ENCODE results near the gene CEP128. TPM values are rescaled to one million over a fixed set of nuclear protein-coding genes. Genes with fewer than 3 reads are reported as not detected.
A peak's percentile ranks its signal among the peaks of the same experiment; 100 is the strongest.

The CEP128 gene
- total RNA-seq, 1 experiment from 2014 or later, result 9.5 TPM

DNA sequence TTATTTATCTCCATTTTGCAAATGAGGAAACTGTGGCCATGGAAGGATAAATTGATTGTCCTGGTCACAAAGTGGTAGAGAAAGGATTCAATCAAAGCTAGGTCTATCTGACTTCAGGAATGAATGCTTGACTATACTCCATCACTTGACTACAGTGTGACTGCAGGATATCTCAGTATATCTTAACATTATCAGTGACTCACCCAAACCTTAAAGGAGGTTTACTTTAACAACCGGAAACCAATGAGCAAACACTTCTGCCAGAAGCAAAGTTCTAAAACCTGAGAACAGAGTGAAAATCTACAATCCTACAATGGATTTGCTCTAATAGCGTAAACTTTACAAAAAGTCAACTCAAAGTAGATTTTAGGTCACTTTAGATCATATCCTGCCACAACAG is 277.0 kb downstream of the CEP128 start:
- DNase-seq (ENCODE audit: low read depth), result peak; percentile 8

DNA sequence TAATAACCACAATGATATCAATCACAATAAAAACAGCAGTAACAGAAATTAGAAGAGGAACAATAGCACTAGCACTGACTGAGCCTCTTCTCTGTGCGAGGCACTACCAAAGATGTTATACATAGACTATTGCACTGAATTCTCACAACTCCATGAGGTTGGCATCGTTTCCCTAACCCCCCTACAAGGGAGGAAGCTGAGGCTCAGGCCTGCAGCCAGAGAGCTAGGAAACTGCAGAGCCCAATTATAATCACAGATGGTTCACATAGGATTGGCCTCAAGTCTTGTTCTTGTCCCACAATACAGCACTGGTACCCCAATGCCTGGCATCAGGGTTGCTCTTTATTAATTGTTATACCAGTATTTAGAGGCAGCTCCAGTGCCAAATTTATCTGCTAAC is 278.0 kb downstream of the CEP128 start:
- DNase-seq (ENCODE audit: low read depth), result no peak

DNA sequence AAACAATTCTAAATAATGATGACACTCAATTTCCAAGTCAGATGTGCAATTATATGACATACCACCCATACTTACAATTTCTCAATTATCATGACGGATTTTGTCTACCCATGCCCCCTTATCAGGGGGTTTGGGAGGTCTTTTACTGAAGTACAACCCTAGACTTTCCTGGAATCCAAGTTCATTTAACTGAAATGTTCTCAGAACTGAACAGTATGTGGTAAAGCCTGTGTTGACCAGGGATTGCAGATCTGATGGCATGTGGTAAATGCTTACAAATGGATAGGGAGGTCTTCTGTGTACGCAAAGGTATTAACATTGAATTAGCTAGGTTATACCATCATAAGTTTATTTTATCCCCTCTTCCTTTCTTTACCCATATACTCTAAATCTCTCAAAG is 281.8 kb downstream of the CEP128 start:
- DNase-seq (ENCODE audit: low read depth), result no peak

DNA sequence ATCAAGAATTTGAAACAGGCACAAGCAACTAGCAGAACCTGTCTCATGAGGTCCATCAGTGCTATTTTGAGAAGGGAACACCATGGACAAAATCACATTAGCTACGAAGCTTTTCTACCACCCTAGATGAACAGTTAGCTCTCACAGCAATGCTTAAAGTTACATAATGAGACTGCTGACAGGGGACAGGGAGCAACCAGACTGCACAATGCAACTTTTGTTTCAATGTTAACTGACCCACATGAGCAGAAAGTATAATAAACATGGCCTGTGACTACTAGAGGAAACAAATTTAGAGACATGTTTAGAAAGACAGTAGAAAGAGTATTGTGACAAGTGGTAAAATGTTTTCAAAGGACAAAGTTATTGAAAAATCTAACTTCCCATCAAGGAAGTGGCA is 282.8 kb downstream of the CEP128 start:
- no peak for DNase-seq (ENCODE audit: low read depth)

DNA sequence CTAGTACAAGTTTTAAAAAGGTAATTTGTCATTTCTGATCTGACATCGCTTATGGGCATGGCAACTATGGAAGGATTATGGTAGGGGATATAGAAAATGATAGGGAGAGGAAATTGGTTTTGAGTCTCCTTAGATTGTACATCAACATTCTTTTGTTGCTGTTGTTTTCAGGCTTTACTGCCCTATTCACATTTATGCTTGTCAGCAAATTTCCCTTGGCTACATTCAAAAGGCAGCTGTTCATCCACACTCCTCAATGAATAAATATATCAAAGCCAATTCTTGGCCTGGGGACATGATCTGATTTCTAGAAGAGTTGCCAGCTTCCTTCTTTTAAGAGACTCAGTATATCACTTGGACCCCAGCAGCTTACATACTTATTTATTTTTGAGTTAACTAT is 283.4 kb downstream of the CEP128 start:
- no peak for DNase-seq (ENCODE audit: low read depth)

DNA sequence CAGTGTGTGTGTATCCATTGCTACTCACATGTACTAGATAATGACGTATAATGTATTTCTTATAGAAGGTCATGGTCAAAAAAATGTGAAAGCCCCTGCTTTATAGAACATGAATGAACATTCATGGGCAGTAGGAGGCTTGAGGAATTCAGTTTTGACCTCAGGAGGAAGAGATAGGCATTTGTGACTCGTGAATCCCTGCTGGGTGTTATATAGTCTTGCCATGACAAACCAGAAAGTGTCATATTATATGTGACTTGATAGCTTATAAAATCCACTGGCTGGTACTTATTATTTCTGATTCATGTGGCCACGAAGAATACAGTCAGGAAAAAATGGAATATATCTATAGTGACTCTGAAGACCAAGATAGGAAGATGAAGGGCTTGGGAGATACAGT is 287.6 kb downstream of the CEP128 start:
- no peak for DNase-seq (ENCODE audit: low read depth)

DNA sequence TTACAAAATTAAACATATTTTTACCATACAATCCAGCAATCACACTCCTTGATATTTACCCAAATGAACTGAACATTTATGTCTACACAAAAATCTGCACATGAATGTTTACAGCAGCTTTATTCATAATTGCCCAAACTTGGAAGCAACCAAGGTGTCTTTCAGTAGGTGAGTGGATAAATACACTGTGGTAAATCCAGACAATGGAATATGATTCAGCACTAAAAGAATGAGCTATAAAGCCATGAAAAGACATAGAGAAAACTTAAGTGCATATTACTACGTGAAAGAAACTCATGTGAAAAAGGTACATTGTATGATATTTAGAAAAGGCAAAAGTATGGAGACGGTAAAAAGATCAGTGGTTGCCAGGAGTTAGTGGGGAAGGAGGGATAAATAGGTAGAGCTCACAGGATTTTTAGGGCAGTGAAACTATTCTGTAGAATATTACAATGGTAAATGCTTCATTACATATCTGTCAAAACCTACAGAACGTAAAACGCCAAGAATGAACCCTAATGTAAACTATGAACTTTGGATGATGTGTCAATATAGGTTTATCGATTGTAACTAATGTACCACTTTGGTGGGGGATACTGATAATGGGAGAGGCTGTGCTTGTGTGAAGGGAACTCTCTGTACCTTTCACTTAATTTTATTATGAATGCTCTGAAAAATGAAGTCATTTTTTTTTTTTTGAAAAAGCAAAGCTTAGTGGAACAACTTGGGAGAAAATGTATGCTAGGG is 295.7 kb downstream of the CEP128 start:
- DNase-seq (ENCODE audit: low read depth), result no peak

DNA sequence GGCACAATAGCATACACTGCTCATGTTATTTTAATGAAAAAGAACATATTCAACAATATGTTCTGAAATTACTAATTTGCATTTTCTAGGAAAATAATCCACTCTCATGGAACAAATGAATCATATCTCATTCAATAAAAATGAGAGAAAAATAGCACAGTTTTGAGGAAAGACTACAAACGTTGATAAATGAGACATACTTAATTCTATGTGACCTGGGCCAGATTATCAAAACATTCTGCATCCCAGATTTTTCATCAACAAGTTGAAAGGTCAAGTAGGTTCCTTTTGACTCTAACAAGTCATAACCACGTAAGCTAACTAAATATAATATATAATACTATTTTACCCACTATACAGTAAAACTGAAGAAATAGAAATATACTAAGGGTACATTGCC is 296.7 kb downstream of the CEP128 start:
- DNase-seq (ENCODE audit: low read depth), result no peak

DNA sequence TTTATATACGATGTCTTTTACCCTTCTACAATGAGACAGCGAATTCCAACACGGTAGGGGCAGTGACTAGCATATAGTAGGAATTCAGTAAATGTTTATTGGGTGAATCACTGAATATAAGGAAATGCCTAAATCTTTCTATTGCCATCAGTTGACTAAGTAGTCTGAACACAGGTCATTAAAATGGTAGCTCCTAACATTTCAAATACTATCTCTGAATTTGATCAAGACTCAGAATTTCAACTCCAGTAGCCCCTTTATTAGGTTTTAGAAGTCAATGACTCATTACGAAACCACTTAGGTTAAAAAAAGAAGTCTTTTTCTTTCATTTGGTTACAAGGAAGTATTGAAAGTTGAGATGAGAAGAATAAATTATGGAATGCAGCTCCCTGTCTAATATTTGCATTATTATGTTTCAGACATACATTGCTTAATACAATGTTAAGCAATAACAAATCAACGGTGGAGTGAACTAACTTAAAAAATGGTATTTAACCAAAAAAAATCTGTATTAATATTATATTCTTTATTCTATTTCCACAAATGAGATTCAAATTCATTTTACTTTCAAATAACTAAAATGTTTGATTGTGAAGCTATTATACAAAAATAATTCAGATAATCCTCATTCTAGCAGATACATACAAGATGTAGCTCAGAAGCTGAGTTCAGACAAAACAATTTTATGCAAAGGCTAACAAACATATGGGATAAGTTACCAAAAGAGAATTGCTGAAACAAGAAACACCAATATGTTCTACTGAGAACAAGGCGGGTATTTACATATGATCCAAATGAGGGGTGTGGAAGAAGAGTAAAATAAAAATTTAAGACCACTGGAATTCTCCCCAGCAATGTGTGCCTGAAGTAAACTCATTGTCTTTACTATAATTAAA is 302.7 kb downstream of the CEP128 start:
- peak; percentile 37 for DNase-seq (ENCODE audit: low read depth)

DNA sequence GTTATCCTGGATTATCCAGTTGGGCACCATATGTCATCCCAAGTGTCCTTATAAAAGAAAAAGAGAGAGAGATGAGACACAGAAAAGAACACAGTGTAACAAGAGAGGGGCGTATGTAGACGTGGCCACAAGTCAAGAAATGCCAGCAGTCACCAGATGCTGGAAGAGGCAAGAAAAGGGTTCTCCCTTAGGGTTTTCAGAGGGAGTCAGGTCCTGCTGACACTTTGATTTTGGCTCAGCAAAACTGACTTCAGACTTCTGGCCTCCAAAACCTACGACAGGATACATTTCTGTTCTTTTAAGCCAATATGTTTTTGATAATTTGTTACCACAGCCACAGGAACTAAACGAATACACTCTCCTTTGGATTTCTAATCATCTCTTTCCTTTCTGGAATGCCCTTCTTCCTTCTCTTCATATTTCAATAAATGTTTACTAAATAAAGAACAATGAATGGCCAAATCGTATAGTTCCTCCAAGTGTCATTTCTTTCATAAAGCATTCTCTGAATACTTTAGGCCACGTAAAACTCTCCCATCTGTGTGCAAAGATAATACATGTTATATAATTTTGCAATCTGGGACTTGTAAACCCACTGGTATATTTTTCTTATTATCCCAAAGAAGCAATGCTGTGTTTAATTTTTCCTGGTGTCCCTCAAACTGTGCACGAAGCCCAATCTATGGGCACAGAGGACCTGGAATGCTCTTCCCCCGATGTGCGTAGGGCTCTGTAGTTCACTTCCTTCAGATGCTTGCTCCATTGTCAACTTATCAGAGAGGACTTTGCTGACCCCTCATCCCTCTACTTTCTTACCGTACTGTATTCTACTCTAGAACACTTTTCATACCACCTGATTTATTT is 303.6 kb downstream of the CEP128 start:
- no peak for DNase-seq (ENCODE audit: low read depth)

DNA sequence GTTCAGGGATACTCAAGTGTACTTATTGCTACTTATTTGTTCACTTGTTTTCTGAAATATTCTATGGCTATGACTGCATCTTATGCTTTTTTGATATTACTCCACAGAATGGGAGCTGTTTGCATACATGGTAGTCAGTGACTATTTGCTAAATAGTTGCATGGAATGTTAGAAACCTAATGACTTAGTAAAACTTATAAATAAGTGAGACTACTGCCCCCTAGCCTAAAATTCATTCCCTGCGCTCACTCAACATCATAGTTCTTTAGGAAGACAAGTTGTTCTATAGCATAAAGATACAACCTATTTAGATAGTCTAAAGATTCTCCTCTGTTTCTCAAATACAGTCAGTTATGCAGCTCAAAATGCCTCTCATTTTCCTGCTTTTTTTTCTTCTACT is 305.5 kb downstream of the CEP128 start:
- no peak for DNase-seq (ENCODE audit: low read depth)

DNA sequence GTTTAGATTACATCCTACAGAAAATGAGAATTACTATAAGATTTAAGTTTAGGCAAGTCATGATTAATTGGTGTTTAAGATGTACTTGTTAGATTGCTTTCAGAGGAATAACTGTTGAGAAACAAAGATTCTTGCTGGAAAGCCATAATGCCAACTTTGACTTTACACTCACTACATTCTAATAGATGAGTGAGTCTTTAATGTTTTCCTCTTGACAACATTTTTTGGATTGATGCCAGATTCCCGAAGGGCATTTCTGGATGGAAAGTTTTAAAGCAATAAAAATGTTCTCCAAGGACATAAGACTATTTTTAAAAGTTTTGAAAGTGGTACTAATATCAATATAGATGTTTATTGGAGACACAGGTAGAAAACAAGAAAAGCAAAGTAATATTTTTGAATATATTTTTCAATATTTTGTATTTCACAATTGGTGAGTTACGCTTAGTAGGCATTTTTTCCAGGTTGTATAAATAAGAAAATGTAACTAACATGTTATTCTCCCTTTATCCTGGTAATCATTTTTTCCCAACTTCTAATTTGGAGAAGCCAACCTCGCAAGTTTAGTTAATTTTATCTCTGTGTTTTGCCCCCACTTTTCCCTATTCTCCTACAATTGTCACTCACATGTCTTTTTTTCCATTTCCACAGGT is 307.3 kb downstream of the CEP128 start:
- no peak for DNase-seq (ENCODE audit: low read depth)

DNA sequence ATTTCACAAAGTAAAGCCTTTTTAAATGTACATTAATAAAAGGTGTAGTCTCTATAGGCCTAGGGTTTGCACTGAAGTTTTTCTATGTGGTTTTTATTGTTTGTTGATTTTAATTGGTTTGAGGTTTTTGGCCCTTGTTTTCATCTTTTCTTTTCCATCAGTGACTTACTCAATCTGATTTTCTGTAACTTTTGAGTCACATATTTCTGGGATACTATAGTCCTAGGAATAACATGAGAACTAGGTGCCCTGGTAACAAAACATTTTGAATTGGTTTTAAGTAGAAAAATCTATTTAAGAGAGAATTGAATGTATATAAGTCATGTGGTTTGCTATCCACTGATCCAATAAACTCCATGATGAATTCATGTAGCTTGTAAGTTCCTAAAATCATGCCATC is 311.9 kb downstream of the CEP128 start:
- DNase-seq (ENCODE audit: low read depth), result no peak

DNA sequence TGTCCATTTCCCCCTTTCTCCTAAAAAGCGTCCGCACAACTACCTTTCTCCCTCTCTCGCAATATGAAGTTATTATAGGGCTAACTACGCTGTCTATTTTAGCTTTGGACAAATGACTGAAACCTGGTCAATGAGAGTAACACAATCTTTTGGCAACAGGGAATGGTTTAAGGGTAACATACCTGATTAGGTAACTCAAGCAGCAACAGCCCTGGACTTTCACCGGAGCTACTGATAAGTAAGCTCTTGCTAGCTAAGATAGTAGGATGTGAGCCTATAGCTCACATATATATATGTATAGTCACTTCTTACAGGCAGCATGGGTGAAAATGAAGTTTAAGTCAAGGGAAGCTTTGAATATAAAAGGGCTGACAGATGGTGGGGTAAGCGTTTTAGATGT is 313.0 kb downstream of the CEP128 start:
- DNase-seq (ENCODE audit: low read depth), result no peak

DNA sequence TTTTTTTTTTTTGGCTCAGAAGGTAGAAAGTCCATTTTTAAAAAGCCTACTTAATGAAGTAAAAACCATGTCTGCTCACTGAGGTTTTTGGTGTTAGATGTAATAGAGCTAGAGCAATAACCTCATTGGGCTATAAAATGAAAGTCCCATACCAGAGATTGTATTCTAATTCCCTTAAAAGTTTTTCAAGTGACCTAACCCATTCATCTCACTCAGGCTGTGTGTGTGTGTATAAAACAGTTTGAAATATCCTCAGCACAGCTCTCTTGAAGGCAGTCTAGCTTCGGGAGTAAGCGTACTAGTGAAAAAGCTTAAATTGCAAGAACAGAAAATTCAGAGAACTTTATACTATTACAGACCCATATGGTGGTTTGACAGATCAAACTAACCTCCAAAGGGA is 313.8 kb downstream of the CEP128 start:
- DNase-seq (ENCODE audit: low read depth), result no peak

DNA sequence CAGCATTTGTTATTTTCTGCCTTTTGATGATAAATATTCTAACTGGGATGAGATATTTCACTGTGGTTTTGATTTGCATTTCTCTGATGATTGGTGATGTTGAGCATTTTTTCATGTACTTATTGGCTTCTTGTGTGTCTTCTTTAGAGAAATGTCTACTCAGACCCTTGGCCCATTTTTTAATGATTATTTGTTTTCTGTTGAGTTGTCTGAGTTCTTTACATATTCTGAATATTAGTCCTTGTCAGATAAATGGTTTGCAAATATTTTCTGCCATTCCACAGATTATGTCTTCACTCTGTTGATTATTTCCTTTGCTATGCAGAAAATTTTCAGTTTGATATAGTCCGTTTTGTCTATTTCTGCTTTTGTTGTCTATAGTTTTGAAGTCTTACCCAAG is 317.0 kb downstream of the CEP128 start:
- no peak for DNase-seq (ENCODE audit: low read depth)

DNA sequence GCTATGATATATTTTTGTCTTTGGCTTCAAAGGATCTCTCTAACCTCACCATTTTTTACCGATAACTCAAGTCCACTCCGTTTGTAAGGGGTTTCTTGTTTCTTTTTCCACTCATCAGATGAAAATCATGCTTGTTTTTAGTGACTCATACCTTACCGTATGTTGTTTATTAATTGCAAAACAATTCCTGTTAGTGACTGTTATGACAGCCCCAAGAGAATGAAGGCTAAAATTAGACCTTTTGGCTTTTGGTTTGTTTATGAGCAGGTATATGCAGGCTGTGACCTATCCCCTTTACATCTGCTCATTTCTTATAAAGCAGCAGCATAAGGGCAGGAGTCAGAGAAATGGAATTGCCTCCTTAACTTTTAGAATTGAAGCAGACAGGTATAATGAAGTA is 319.8 kb downstream of the CEP128 start:
- no peak for DNase-seq (ENCODE audit: low read depth)

DNA sequence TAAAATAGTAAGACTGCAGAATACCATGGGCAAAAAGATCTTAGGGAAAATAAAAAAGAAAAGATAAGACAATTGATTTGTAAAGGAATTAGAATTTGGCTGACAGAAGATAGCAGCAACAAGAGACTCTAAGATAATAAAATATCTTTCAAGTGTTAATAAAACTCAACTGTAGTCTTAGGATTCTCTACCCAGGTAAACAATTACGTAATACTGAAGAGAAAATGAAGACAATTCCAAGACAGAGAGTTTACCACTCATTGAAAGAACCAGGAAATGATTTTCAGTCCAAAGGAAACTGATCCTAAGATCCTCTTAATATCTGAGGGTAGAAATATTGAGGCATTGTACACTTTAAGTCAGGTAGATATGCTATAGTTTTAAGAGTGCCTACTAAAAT is 321.1 kb downstream of the CEP128 start:
- DNase-seq (ENCODE audit: low read depth), result no peak

DNA sequence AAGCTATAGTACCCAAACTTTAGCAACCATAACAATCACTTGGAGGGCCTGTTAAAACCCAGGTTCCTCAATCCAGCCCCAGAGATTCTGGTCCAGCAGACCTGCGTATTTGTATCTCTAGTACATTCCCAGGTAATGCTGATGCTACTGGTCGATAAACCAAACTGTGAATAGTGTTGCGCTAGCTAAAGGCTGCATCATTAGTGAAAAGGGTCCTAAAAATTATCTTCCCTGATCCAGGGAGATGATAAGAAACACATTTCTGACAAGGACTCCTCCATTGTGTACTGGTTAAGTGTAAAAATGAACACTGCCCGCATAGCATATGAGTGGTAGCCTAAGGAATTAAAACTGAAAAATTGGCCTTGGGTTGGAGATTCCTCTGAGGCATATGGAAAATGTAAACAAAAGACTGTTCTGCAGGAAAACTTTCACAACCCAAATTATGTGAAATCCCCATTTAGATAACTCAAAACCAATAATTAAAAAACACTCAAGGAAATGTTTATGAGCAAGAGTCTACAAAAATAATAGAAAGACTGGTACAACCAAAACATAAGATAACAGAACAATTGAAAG is 322.7 kb downstream of the CEP128 start:
- no peak for DNase-seq (ENCODE audit: low read depth)

DNA sequence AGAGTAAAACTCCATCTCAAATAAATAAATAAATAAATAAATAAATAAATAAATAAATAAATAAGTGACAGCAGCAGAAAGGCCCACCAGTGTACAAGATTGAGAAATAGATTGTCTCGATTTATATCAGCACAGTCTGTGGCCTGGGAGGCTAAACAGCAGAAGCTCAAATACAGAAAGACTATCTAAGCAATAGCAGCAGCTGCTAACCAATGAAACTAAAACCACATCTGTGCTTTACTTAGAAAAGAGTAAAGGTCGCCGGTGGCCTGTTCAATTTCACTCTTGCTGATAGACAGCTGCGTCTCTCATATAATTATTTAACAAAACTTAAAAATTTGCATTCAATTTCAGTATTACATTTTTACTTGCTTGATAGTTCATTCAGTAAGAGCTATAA is 325.7 kb downstream of the CEP128 start:
- DNase-seq (ENCODE audit: low read depth), result no peak

DNA sequence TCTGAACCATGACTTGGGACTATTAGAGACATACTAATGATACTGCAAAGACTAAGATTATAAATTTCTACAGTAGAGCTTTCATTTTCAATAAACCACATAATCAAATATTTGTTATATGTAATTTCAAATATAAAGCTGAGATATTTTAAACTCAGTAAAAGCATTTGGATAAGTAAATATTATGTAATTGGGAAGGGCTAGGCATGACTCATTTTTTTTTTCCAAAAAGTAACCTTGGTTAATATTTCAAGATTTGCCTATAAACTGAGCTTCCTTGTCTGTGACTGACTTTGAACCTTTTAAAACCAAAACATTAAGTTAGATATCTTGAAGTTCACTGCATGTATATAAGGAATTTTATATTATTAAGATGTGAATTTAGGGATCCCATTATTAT is 332.5 kb downstream of the CEP128 start:
- DNase-seq (ENCODE audit: low read depth), result no peak

All from Daoy (cell line).